Duodenal mucosa (tissue), 2 donors: ENCODE data around the gene CLDN3.
"Not testable (repeated sequence)": the region's sequence is repeated elsewhere in the genome, so short reads cannot be mapped to it uniquely, and the experiment has no call there.

Source experiments
- H3K27ac ChIP-seq: one replicate; pipeline ENCODE4 v1.7.0; 2013; ENCODE audit warnings: low read depth, low read length
- H3K27me3 ChIP-seq, 2 donors: one replicate each; pipeline ENCODE4 v1.7.0; 2013; ENCODE audit warnings: low read length in 2 of 2, control low read depth in 1 of 2; ENCODE audit not compliant: insufficient read depth in 2 of 2, control insufficient read depth in 1 of 2
- H3K36me3 ChIP-seq, 2 donors: one replicate each; pipeline ENCODE4 v1.7.0; 2013; ENCODE audit warnings: low read length in 2 of 2, control low read depth in 1 of 2; ENCODE audit not compliant: insufficient read depth in 2 of 2, control insufficient read depth in 1 of 2
- H3K4me1 ChIP-seq, 2 donors: one replicate each; pipeline ENCODE4 v1.7.0; 2013; ENCODE audit warnings: low read length in 2 of 2, control low read depth in 1 of 2; ENCODE audit not compliant: insufficient read depth in 2 of 2, control insufficient read depth in 1 of 2
- H3K4me3 ChIP-seq, 2 donors: one replicate each; pipeline ENCODE4 v1.7.0; 2013; ENCODE audit warnings: low read length in 2 of 2, low read depth in 1 of 2
- H3K9ac ChIP-seq, 2 donors: one replicate each; pipeline ENCODE4 v1.7.0; 2013; ENCODE audit warnings: low read length in 2 of 2, low read depth in 1 of 2
- H3K9me3 ChIP-seq, 2 donors: one replicate each; pipeline ENCODE4 v1.7.0; 2013; ENCODE audit warnings: low read length in 2 of 2, control low read depth in 1 of 2; ENCODE audit not compliant: control insufficient read depth in 1 of 2

The CLDN3 gene

GRCh38 chr7:73797176-73797575 is 27.1 kb upstream of the CLDN3 start:
- not testable (repeated sequence) for H3K9me3 ChIP-seq, H3K4me3 ChIP-seq, H3K27me3 ChIP-seq, H3K36me3 ChIP-seq, H3K27ac ChIP-seq, H3K9ac ChIP-seq
- H3K4me1 ChIP-seq, result peaks cover 12 to 15% of the 10 kb centered on the region in 2 donors

- not testable (repeated sequence) for H3K36me3 ChIP-seq, H3K9me3 ChIP-seq, H3K9ac ChIP-seq, H3K27ac ChIP-seq, H3K27me3 ChIP-seq, H3K4me3 ChIP-seq
- peaks cover 12 to 15% of the 10 kb centered on the region in 2 donors for H3K4me1 ChIP-seq
These were observed 26.6 kb upstream of the CLDN3 start for GRCh38 chr7:73796656-73797055.

- H3K9ac ChIP-seq, H3K36me3 ChIP-seq, H3K27ac ChIP-seq, H3K4me3 ChIP-seq, H3K9me3 ChIP-seq, H3K27me3 ChIP-seq: not testable (repeated sequence)
- peaks cover 12 to 15% of the 10 kb centered on the region in 2 donors for H3K4me1 ChIP-seq
These were observed 25.1 kb upstream of the CLDN3 start for GRCh38 chr7:73795188-73795587.

GRCh38 chr7:73791170-73791690 is 21.2 kb upstream of the CLDN3 start:
- not testable (repeated sequence) for H3K27ac ChIP-seq, H3K9ac ChIP-seq, H3K27me3 ChIP-seq, H3K9me3 ChIP-seq, H3K36me3 ChIP-seq, H3K4me3 ChIP-seq
- peaks cover 12 to 19% of the 10 kb centered on the region in 2 donors for H3K4me1 ChIP-seq

- Histone ChIP-seq H3K27me3 (no peaks in the 10 kb centered on the region), H3K9me3 (no peaks in the 10 kb centered on the region), H3K27ac (no peak overlapping the region), H3K36me3 (no peaks in the 10 kb centered on the region), H3K4me1 (peaks cover 12 to 15% of the 10 kb centered on the region in 2 donors), H3K9ac (no peak overlapping the region), H3K4me3 (no peak overlapping the region)
These were observed 19.0 kb upstream of the CLDN3 start for GRCh38 chr7:73789051-73789450.

GRCh38 chr7:73787786-73788048 is 17.6 kb upstream of the CLDN3 start:
- not testable (repeated sequence) for H3K27ac ChIP-seq, H3K36me3 ChIP-seq, H3K27me3 ChIP-seq, H3K4me3 ChIP-seq, H3K4me1 ChIP-seq, H3K9ac ChIP-seq, H3K9me3 ChIP-seq

GRCh38 chr7:73786588-73786987 is 16.5 kb upstream of the CLDN3 start:
- no peak overlapping the region for H3K9ac ChIP-seq
- no peak overlapping the region for H3K4me3 ChIP-seq
- H3K27ac ChIP-seq, result no peak overlapping the region
- no peaks in the 10 kb centered on the region for H3K9me3 ChIP-seq
- no peaks in the 10 kb centered on the region for H3K27me3 ChIP-seq
- peaks cover 0 to 8% of the 10 kb centered on the region in 2 donors for H3K4me1 ChIP-seq
- no peaks in the 10 kb centered on the region for H3K36me3 ChIP-seq

- Histone ChIP-seq H3K9ac (no peak overlapping the region), H3K27me3 (no peaks in the 10 kb centered on the region), H3K4me1 (peaks cover under 1 to 15% of the 10 kb centered on the region in 2 donors), H3K4me3 (no peak overlapping the region), H3K9me3 (no peaks in the 10 kb centered on the region), H3K27ac (no peak overlapping the region), H3K36me3 (no peaks in the 10 kb centered on the region)
These were observed 9.4 kb upstream of the CLDN3 start for GRCh38 chr7:73779517-73779916.

- Histone ChIP-seq H3K27ac (no peak overlapping the region), H3K4me3 (no peak overlapping the region), H3K36me3 (no peaks in the 10 kb centered on the region), H3K4me1 (peaks cover 7 to 22% of the 10 kb centered on the region in 2 donors), H3K9ac (no peak overlapping the region), H3K9me3 (no peaks in the 10 kb centered on the region), H3K27me3 (no peaks in the 10 kb centered on the region)
These were observed 8.8 kb upstream of the CLDN3 start for GRCh38 chr7:73778801-73779389.

- H3K9me3 ChIP-seq, result no peaks in the 10 kb centered on the region
- H3K27me3 ChIP-seq, result peaks cover 1 to 4% of the 10 kb centered on the region in 2 donors
- no peak overlapping the region for H3K9ac ChIP-seq
- no peak overlapping the region for H3K4me3 ChIP-seq
- H3K4me1 ChIP-seq, result peaks cover 21 to 31% of the 10 kb centered on the region in 2 donors
- H3K36me3 ChIP-seq, result no peaks in the 10 kb centered on the region
- no peak overlapping the region for H3K27ac ChIP-seq
These were observed 4.9 kb upstream of the CLDN3 start for GRCh38 chr7:73774923-73775322.
